HG02798 (cell line): ENCODE data around the gene PADI3.

ENCODE experiments used
- ATAC-seq: cut with Tn5 transposase; IDR thresholded peaks from one replicate; pipeline ENCODE4 v1.9.1; 2021; ENCODE audit warnings: mild to moderate bottlenecking; ENCODE audit not compliant: unreplicated experiment, poor library complexity

PADI3 gene

GRCh38 chr1:17292299-17293160 lies 43.6 kb downstream of the PADI3 start:
- ATAC-seq, result no peak

- no peak for ATAC-seq
Observed at GRCh38 chr1:17293681-17294425, 45.0 kb downstream of the PADI3 start.

- ATAC-seq, result no peak
Observed at GRCh38 chr1:17295292-17295691, 46.4 kb downstream of the PADI3 start.

- ATAC-seq, result no peak
Observed at GRCh38 chr1:17296086-17296485, 47.2 kb downstream of the PADI3 start.

GRCh38 chr1:17297991-17298390 lies 49.1 kb downstream of the PADI3 start:
- no peak for ATAC-seq

- ATAC-seq, result no peak
Observed at GRCh38 chr1:17301767-17302166, 52.9 kb downstream of the PADI3 start.

GRCh38 chr1:17304151-17304825 lies 55.4 kb downstream of the PADI3 start:
- no peak for ATAC-seq

GRCh38 chr1:17304826-17305175 lies 55.9 kb downstream of the PADI3 start:
- no peak for ATAC-seq

- no peak for ATAC-seq
Observed at GRCh38 chr1:17305576-17306095, 56.7 kb downstream of the PADI3 start.

- ATAC-seq, result no peak
Observed at GRCh38 chr1:17306407-17306806, 57.5 kb downstream of the PADI3 start.

- no peak for ATAC-seq
Observed at GRCh38 chr1:17306921-17307320, 58.0 kb downstream of the PADI3 start.

GRCh38 chr1:17307329-17307728 lies 58.4 kb downstream of the PADI3 start:
- ATAC-seq, result no peak

GRCh38 chr1:17307946-17308345 lies 59.0 kb downstream of the PADI3 start, which contains the start of gene PADI4:
Gene PADI4 (plus strand): TSS chr1:17308197. CDS start chr1:17308223, 26 bp downstream.
- ATAC-seq, result no peak

GRCh38 chr1:17308593-17308992 lies 59.7 kb downstream of the PADI3 start:
- no peak for ATAC-seq

GRCh38 chr1:17309426-17310067 lies 60.6 kb downstream of the PADI3 start:
- no peak for ATAC-seq

- no peak for ATAC-seq
Observed at GRCh38 chr1:17310068-17310640, 61.3 kb downstream of the PADI3 start.

GRCh38 chr1:17313530-17314309 lies 64.8 kb downstream of the PADI3 start:
- no peak for ATAC-seq

GRCh38 chr1:17314491-17314971 lies 65.6 kb downstream of the PADI3 start:
- ATAC-seq, result no peak

- ATAC-seq, result no peak
Observed at GRCh38 chr1:17315542-17316130, 66.7 kb downstream of the PADI3 start.
